Epithelial cell of prostate (primary cell): ENCODE results near the gene KCNK10.

Experiments used
- DNase-seq: peaks from one replicate; pipeline ENCODE4 v3.0.0-alpha.2; 2011; ENCODE audit warnings: low read depth, low spot score
- H3K27ac ChIP-seq: fragments of 450-650 bp; 2 replicates; pipeline ENCODE4 v1.5.1; 2017; ENCODE audit warnings: mild to moderate bottlenecking

KCNK10 gene

GRCh38 chr14:88140874-88141273 lies 182.2 kb downstream of the KCNK10 start:
- no peak overlapping the region for H3K27ac ChIP-seq
- DNase-seq: no peak

- DNase-seq: no peak
- no peak overlapping the region for H3K27ac ChIP-seq
Measured at GRCh38 chr14:88137327-88137726, 185.7 kb downstream of the KCNK10 start.
